Stimulated activated CD4-positive, alpha-beta T cell treated with anti-CD3 and anti-CD28 coated beads, Interleukin-1b, Interleukin-23, amount 100 ng/mL, for 24 hours (primary cell): ENCODE data around the gene RPS17.
"Not testable (repeated sequence)": the region's sequence is repeated elsewhere in the genome, so short reads cannot be mapped to it uniquely, and the experiment has no call there.

ENCODE experiments used
- DNase-seq, 4 experiments: peaks; one replicate each; pipeline ENCODE4 v3.0.0-alpha.2; 2020; ENCODE audit warnings: low read depth in 4 of 4, low spot score in 1 of 4

RPS17 gene

DNA sequence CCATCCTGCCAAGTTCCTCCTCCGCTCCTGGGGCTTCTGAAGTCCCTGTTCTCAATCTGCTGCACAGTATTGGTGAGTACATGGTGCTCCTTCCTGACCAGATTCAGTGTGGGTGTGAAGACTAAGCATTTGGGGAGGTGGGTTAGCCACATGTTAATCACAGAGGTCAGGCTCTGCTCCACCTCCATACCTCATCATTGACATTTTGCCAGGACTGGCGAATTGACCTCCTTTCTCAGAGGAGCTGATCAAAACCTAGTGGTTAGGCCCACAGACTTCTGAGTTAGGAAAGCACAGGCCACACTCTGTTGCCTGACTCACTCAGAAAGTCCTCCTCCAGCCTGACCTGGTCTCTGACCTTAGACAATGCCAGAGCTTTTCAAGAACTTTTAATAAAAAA, 8.4 kb upstream of the RPS17 start:
- DNase-seq = no peak

DNA sequence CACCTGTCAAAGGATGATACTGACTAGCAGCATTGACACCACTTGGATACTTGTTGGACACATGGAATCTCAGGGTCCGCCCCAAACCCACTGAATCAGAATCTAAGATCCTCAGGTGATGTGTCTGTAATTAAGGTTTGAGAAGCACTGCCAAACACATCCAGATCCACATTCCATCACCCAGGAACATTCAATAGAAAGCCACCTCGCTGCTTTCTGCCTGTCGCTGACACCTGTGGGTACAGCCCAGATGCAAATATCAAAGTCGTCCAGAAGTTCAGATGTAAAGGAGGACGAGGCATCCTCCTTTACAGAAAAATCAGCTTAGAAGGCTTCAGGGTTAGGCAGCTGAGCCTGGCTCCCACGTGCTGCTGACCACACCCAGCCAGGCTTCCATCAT, 5.2 kb upstream of the RPS17 start:
- no peak for DNase-seq

DNA sequence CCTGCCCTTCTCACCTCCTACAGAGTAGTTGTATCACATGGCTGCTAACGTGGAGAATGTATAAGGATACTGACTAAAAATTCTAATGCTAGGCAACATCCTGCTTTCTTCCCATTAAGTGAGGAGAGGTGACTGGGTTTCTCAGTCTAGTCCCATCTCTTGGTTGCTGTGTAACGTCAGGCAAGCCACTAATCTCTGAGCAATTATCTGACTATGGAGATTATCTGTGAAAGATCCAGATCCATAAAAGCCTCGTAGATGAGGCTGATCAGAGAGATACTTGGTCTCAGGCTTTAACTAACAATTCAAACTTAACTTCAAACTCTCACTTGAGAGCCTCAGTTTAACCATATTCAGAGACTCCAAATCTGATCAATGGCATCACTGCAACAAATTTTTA, 4.7 kb upstream of the RPS17 start:
- DNase-seq = no peak

DNA sequence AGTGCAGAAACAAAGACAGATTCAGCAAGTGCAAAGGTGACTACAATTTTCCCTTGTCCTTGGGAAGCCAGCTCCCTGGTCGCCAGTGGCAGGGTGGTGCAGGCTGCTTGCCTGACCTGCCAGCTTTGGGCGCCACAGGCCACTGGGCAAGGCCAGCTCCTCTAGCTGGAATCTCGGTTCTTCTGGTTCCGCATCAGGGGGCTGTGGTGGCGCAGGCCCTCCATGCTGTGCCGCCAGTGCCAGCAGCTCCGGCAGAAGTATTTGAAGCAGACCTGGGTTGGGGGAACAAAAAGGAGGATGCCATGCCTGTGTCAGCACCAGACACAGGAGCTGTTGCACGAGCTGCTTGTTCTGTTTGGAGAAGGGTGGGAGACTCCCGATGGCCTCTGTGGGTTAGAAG, 4.2 kb upstream of the RPS17 start:
- DNase-seq = no peak

DNA sequence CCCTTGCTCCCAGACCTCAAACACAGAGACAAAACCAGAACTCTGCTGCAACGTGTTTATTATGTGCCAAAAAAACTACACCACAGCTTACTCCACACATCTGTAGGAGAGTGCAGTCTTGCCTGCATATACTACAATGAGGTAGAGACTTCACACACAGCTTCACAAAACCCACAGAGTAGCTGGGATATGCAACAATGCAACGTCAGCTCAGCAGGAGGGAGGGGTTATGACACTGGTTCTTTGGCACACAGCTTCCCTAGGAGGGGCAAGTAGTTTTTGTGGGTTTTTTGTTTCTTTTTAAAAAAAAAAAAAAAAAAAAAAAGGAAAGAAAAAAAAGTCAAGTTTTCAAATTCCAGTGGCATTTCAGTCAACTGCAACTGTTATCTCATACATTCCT, 2.9 kb upstream of the RPS17 start:
- no peak for DNase-seq

DNA sequence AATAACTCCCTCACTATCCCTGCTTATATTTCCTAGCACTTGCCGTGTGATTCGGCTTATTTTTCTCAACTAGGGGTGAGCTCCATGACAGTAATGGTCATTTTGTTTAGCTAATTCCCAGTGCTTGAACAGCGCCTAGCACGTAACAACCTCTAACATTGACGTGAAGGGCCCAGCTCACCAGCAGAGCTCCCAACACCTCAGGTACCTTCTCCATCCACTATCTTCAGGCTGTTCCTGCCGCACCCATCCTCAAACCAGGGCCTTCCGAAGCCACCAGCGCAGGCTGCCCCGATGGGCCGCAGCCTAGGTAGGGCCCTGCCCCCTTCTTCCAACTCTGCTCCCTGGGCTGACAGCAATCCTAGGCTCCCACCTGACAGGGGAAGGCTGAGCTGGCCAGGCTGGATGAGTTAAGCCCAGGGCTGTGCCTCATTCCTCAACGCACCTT, 751 bp upstream of the RPS17 start:
- DNase-seq = no peak

DNA sequence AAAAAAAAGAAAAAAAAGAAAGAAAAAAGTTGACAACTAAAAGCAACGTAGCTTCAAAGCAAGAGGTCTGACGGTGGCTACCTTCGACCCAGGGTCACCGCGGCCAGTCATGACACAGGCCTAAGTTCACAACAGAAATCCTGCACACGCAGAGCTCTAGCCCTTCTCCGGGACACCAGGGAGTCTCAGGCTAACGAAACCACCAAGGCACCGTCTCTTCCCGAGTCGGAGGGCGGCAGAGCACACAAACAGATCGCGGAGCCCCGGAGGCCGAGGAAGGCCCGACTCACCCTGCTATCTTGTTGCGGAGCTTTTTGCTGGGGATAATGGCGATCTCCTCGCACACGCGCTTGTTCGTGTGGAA, 584 bp downstream of the RPS17 start:
- DNase-seq = no peak

DNA sequence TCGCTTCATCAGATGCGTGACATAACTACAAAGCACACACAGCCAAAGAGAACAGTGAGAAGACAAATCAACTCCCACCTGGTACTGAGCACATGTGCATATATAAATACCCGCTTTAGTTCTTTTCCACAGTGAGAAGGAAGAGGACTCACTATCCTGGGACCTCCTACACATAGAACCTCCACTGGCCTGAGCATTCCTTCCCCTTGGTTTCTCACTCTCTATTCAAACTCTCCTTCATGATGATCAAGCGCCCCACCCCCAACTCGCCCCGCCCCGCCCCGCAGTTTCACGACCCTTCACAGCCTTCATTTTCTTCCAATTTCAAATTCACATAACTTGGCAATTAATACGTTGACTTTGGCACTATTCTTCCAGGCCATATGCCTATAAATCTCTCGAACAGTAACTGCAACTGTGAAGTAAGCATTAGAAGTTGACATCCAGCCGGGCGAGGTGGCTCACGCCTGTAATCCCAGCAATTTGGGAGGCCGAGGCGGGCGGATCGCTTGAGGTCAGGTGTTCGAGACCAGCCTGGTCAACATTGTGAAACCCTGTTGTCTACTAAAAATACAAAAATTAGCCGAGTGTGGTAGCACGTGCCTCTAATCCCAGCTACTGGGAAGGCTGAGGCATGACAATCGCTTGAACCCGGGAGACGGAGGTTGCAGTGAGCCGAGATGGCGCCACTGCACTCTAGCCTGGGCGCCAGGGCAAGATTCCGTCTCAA, 1.1 kb downstream of the RPS17 start:
- DNase-seq = no peak

DNA sequence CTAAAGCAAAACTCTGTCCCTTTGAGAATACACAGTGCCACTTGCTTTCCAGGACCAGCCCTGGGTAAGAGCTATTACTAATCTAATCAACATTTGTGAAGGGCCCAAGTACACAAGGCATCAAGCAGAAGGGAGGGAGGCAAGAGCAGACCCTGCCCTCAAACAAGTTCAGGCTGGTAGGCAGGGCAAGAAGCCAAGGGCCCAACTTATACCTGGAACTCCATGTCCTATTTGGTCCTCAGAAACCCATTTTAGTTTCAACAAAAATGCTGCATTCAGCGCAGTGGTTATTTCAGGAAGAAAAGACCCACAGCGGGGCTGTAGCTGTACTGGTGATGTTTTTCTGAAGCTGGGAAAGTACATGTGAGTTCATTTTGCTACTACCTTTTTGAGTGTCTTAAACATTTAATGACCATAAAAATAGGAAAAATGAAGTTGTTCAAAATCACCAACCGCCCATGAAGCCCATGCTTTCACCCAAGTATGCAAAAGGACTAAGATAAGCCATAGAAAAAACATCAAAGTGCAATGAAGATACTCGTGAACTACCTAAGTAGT, 2.8 kb downstream of the RPS17 start:
- no peak for DNase-seq

DNA sequence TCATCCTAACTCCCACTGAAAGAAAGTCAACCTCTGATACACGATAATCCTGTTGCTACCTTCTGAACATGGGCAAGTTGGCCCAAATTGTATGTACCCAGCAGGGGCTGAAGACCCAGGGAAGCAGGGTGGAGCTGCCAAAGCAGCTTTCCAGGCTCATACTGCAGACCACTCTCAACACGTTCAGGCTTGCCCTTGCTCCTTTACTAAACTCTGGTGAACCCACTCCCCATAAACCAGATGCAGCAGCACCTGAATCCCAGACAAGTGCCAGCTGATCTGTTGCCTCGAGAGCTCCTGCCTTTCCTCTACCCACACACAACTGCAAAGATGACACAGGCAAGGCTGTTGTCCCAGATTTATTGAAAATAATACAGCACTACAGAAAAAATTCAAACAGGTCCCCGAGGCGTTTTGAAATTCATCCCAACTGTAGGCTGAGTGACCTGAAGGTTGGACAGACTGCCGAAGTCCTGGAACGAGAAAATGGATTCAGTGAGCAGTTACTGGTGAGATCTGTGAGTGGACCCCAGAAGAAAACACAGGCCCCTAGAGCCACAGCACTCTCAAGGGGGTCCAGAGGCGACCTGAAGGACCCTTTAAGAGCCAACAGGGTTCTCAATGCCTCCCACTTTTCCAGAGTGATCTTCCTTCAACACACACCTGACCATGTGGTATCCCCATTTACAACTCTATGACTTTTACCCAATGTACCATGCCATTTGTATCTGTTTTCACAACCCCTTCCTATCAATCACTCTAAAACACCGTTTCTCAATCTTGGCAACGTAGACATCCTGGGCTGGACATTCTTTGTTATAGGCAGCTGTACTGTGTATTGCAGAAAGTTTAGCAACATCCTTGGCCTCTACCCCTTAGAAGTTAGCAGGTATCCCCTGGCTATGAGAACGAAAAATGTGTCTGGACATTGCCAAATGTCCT, 3.6 kb downstream of the RPS17 start:
- DNase-seq = no peak

DNA sequence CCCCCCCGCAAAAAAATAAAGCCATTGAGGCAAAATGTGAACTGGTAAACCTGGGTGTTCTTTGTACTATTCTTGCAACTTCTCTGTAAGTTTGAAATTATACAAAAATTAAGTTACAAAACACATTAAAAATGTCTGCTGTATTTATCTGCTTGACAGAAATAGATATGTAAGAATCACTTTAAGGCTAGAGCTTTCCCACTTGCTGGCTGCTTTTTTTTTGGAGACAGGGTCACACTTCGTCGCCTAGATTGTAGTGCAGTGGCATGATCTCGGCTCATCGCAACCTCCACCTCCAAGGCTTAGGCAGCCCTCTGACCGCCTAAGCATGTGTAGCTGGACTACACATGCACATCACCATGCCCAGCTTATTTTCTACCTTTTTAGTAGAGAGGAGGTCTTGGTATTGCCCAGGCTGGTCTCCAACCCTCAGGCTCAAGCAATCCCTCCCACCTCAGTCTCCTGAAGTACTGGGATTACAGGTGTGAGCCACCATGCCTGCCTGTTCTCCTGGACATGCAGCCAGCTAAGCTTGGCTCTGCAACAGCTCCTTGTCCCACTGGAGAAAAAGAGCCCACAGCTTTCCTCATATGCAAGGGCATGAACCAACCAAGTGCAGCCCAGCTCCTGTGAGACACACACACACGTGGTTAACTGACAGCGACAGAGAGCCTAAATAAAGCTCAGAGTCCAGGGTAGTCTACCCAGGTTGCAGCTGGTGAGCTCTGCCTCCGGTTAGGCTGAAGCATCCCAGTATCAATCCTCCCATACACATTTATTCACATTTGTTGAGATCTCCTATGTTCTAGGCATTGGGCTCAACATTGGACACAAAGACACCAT, 4.5 kb downstream of the RPS17 start:
- no peak for DNase-seq

DNA sequence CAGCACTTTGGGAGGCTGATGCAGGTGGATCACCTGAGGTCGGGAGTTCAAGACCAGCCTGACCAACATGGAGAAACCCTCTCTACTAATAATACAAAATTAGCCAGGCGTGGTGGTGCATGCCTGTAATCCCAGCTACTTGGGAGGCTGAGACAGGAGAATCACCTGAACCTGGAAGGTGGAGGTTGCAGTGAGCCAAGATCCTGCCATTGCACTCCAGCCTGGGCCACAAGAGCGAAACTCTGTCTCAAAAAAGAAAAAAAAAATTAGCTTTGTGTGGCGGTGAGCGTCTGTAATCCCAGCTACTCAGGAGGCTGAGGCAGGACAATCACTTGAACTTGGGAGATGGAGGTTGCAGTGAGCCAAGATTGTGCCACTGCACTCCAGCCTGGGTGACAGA, 5.1 kb downstream of the RPS17 start:
- DNase-seq = not testable (repeated sequence)

DNA sequence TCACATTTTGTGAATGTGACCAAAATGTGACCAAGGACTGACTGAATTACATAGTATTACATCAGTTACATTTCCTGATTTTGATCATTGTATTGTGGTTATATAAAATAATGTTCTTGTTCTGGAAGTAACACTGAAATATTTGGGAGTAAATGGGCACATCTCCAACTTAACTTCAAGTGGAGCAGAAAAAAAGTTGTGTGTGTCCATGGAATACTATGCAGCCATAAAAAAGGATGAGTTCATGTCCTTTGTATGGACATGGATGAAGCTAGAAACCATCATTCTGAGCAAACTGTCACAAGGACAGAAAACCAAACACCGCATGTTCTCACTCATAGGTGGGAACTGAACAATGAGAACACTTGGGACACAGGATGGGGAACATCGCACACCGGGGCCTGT, 5.8 kb downstream of the RPS17 start:
- DNase-seq = not testable (repeated sequence)

DNA sequence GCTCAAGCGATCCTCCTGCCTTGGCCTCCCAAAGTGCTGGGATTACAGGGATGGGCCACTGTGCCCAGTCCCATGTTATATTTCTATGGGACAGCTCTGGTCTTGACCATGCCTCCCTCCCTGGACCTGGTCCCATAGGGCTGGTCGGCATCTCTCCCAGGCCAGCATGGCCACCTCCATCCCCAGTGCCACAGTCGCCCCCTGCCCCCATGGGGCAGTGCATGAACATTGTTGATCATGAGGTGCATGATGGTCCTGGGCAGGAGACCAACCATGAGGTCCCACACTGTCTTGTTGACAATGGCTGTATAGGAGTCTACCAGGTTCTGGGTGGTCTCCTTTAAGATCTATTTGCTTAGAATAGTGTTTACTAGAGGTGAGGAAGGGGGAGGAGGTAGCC, 6.5 kb downstream of the RPS17 start:
- no peak for DNase-seq

DNA sequence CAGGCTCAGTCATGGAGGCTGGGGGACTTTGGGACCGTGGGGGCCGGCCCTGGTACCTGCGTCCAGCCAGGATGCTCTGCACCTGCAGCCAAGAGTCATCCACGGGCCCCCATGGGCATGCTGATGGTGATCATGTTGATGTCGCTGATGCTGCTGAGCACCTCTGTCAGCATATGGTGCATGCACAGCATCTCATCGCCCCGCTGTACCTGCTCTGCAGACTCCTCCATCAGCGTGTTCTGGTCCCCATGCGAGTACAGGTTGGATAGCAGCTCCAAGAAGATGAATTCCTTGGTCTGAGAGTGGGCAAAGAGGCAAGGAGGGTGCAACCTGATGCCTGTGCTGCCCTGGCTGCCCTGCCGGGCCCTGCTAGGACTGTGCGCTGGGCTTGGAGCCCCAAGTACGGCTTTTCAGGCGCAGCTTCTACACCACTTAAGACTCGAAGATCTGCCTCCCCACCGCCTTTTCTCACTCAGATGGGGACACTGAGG, 7.2 kb downstream of the RPS17 start:
- no peak for DNase-seq

DNA sequence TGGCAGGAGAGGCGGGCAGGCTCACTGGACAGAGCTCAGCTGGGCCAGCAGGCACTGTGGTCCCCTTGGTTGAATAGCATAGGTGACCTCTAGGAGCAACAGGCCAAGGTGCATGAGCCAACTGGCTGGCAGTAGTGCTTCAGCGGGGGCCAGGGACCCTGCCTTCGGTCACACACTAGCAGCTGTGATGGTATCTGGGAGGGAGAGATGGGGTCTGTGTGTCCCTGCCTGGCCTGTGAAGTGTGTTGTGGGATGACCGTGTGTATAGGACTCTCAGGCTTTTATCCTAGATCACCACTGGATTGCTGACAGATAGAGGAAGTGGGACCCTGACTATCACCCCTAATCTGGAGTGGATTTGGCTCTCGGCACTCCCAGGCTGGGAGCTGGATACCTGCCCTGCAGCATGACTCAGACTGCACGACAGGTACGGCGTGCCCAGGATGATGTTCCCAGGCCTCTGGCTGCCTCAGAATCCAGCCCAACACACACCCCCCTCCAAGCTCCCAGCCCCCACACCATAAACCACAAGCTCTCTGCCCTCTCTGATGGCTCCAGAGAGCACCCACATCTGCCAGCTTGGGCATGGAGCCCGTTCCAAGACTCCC, 7.8 kb downstream of the RPS17 start:
- DNase-seq = no peak

DNA sequence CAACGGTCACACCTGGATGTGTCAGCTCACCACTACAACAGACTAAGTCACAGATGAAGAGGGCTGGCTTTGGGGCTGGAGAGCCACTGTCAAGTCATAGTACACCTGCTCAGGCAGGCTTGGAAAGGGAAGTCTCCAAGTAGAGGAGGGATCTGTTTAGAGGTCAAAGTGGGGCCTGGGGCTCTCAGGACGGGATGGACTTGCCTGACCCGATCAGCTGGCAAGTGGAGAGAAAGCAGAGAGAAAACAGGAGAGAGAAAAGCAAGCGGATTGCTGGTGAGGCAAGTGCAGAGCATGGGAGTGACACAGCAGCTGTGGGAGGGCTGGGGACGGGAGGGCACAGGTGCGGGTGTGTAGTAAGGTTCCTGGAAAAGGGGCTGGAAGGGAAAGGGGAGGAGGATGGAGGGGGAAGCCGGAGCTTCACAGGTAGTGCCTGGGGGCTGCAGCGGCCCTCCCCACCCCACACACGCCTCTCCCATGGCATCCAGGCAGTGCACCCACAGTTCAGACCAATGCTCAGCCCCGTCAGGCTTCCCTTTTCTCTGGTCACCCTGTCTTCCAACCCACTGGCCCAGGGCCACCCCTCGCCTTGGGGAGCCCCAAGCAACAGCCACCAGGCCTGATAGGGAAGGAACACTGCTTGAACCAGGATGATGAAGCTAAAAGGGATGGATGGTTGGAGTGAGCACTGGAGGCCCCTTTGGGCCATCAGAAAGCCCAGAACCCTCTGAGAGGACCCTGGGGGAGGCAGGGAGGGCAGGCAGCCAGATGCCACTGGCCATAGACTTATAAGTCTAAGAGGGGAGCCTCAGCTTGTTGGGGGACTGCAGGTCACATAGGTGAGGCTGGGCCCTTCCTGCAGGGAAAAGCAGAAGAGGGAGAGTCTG, 8.5 kb downstream of the RPS17 start:
- no peak for DNase-seq

DNA sequence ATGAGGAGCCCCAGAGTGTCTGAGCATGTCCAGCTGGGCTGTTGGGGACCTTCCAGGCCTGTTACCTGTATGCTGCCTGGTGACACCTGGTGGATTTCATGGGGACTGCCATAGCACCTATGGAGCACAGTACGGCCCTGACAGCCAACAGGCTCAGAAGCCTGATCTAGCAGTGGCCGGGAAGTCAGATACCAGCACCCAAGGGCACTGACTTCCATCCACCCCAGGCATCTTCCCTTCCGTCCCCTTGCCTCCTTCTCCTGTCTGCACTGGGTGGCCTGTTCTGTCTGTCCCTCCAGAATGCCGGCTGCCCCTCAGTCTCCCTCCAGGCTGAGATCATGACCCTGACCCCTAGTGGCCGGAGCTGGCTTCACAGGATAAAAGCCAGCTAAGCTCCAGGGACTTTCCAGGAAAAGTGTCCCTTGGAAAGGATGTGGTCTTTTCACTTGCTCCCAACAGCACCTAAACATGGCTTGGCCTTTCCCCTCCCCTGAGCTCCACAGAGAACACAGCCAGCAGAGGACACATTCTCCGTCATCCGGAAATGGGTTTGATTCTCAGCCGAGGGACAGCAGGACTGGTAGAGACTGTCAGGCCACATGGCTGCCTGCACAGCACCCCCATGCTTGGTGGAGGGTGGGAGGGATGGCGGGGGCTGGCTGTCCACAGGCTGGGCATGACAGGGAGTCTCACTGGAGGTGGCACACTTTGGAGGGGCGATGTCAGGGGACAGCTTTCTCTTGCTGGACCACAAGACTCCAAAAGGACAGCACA, 9.5 kb downstream of the RPS17 start:
- DNase-seq = peak in 2 of 4 experiments; percentile 39 to 42

DNA sequence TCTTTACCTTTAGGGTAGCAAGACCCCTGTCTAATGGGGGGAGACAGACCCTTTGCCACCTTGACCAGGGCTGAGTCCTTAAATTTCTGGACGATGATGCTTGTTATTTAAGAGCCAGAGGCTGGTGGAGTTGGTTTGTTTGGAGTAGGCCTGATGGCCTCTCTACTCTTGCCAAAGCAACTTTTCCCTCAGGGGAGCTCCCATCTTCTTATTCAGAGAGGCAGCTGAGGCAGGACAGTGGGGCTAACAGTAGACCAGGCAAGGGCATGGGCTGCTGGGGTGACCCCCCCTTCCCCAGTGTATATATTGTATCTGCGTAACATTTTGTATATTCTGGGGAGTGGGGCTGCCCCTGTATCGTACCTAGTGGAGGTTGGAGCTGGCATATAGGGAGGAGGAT, 10.3 kb downstream of the RPS17 start:
- no peak for DNase-seq
